Measurements from ENCODE around the gene LGMN.

DNA sequence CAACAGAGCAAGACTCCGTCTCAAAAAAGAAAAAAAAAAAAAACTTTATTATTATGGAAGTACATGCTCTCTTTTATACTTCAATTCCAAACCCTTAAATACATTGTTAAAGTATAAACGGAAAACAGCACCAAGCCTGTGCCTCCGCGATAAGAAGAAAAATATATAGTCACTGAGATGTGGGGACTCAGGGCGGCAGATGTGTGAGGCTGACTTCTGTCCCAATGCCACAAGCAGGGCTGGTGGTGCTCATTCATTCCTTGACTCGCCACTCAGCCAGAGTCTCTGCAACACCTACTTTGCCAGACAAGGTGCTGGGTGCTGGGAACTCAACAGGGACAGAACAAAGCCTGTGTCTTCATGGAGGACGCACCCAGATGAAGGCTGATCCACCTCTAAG lies 13.8 kb downstream of the LGMN start:
- TF ChIP-seq, protein P1, sequence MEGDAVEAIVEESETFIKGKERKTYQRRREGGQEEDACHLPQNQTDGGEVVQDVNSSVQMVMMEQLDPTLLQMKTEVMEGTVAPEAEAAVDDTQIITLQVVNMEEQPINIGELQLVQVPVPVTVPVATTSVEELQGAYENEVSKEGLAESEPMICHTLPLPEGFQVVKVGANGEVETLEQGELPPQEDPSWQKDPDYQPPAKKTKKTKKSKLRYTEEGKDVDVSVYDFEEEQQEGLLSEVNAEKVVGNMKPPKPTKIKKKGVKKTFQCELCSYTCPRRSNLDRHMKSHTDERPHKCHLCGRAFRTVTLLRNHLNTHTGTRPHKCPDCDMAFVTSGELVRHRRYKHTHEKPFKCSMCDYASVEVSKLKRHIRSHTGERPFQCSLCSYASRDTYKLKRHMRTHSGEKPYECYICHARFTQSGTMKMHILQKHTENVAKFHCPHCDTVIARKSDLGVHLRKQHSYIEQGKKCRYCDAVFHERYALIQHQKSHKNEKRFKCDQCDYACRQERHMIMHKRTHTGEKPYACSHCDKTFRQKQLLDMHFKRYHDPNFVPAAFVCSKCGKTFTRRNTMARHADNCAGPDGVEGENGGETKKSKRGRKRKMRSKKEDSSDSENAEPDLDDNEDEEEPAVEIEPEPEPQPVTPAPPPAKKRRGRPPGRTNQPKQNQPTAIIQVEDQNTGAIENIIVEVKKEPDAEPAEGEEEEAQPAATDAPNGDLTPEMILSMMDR (IDR thresholded peaks at IDR 0.05) = no peak
- TF ChIP-seq POLR2A (IDR thresholded peaks at IDR 0.05) = no peak
